Anterior cingulate cortex (tissue), 58 donors: Measurements from ENCODE around the gene TM4SF20.

Source experiments
- DNase-seq, 58 donors: peaks; one replicate each; lab custom pipeline; 2025; lab: John Stamatoyannopoulos, UW

Gene TM4SF20

DNA sequence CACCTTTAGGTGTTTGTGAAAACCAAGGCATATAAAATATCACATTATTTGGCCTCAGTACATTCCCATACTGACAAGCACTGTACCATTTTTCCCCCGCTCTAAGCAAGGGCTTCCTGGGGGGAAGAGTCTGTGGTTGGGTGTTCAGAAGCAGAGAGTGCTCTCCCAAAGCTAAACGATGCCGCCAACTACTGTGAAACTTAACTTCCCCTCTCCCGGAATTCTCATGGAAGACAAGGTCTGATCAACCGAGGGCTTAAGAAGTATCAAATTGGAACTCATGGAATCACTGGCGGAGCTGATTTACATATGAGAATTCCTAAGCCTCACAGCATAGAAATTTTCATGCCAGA, 54.5 kb downstream of the TM4SF20 start:
- DNase-seq, result peak in 16 of 58 donors; percentile 2 to 66 (median 40)

DNA sequence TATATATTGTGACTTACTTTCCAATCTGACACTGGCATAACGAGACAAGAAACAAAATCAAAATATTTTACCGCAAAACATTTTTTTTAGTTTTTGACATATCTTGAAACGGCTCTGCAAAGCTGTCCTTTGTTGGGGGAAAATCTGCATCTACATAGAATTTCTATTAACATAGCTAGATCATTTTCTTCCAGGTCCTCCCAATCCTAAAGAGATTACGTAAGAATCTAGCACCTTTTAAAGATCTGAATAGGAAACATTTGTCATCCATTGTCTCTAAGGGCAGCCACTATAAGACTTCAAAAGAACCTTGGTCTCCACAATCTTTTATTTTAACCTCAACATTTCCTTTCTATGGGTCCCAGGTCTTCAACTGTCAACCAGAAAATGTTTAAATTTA, 55.3 kb downstream of the TM4SF20 start:
- DNase-seq, result no peak

DNA sequence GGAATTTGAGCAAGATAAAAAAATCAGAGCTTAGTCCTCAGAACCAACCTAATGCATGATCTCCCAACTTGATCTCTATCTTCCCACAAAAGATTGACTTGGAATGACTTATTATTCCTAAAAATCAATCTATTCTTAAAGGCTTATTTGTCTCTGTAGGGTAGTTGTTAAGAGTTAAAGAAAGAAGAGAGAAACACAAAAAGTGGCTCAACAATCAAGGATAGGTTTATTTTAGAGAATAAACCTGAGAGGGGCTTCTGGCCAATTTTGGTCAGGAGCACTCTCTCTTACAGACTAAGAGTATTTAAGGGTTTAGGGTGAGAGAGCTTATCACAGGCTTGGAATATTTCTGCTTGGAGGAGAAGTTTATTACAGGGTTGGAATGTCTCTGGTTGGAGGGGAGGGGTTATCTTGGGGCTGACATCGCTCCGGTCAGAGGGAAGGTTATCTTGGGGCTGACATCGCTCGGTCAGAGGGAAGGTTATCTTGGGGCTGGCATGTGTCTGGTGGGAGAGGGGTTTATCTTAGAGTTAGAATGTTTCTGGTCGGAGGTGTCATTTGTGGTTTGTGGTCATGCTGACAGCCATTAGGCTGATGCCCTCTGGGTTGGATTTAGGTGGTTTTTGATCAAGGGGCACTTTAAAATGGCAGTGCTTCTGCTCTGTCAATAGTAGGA, 56.4 kb downstream of the TM4SF20 start:
- DNase-seq, result no peak

DNA sequence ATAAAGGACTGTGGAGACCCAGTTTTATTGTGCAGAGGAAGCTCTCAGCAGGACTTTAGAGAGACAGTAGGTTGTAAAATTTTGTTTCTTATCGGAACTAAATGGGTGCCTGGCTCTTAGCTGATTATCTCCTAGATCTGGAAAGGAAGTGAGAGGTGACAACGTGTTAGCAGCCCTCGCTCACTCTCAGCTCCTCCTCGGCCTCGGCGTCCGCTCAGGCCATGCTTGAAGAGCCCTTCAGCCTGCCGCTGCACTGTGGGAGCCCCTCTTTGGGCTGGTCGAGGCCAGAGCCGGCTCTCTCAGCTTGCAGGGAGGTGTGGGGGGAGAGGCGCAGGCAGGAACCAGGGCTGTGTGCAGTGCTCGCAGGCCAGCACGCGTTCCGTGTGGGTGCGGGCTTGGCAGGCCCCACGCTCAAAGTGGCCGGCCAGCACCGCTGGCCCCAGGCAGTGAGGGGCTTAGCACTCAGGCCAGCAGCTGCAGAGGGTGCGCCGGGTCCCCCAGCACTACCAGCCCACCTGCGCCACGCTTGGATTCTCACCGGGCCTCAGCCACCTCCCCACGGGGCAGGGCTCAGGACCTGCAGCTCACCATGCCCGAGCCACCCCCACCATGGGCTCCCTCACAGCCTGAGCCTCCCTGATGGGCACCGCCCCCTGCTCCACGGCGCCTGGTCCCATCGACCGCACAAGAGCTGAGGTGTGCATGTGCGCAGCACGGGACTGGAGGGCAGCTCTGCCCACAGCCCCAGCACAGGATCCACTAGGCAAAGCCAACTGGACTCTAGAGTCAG, 58.6 kb downstream of the TM4SF20 start:
- DNase-seq, result peak in 1 of 58 donors; percentile 7

DNA sequence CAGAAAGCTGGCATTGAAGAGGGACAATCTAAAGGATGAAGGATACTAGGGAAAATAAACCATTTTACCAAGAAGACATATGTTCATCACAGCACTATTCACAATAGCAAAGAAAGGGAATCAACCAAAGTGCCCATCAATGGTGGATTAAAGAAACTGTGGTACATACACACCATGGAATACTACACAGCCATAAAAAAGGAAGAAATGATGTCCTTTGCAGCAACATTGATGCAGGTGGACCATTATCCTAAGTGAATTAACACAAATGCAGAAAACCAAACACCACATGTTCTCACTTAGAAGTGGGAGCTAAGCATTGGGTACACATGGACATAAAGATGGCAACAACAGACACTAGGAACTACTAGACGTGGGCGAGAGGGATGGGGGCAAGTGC, 61.3 kb downstream of the TM4SF20 start:
- no peak for DNase-seq

DNA sequence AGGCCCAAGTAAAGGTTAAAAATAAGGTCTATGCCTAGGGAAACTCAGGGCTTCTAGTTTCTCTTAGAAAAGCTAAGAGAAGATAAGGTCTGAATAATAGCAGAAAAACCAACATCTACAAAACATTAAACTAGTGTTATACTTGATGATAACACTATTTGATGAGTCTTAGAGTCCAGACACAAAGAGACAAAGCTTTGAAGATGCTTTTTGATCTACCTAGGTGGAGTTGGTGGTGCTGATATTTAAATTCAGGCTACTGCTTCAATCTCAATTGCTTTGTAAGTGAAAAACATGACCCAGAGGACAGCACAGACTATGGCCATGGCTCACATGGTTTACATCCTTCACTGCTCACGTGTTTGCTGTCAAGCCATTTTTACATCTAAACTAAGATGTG, 65.8 kb downstream of the TM4SF20 start:
- no peak for DNase-seq

DNA sequence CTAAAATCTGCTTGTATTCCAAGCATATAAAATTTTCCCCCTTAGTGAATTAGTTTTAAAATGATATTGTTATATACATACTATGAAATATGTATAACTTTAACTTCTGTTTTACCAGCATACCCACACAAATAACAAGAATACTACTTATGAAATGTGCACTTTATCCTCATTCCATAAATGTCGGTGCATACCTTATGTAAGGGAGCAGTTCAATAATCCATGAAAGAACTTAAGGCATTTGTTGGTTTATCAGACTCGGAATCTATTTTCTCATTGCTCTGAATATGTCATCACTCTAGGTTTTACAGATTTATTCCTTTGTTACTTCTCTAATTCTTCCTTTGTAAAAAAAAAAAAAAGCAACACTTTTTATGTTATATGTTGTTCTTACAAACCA, 66.5 kb downstream of the TM4SF20 start:
- no peak for DNase-seq
